HG03354 (cell line): ENCODE results near the gene SP6.

ENCODE experiments used
- ATAC-seq: cut with Tn5 transposase; IDR thresholded peaks from one replicate; pipeline ENCODE4 v1.9.1; 2021; ENCODE audit warnings: mild to moderate bottlenecking; ENCODE audit not compliant: unreplicated experiment, poor library complexity, severe bottlenecking

The SP6 gene

DNA sequence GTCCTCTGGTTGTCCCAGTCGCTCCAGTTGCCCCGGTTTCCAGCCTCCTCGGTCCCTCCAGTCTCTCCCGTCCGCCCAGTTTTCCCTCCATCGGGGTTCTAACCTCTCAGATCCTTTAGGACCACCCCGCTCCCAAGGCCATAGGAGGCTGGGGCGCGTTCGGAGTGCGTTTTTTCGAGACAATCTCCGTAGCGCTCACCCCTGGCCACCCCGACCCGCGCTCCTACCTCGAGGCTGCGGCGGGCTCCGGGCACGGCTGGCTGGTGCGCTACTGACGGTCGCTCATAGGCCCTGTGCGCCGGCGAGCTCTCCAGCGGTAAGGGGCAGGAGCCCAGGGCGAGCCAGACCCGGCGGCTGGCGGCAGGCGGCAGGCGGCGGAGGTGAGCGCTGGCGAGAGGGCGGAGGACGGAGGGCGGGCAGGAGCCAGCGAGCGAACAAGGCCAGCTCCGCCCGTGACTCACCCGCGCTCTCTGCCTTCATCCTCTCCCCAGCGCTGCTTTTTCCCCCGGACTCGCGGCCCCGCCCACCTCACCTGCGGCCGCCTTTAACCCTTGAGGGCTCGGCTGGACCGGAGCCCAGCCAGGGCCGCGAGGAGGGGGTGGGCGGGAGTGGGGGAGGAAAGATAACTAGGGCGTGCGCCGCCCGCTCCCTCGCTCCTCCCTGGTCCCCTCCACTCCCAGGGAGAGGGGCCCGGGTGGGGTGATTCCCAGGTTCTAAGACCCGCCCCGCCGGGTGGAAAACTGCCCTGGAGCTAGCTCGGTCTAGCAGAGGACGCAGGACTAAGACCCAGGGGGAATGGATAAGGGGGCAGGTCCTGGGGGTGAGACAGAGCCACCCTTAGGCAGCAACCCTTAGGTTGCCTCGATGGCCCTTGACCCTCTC lies at the start of gene SP6:
TSS of gene SP6 (minus strand) at position 472 of the 882 bp plus-strand sequence. CDS start 2,734 bp downstream, outside the sequence.
- no peak for ATAC-seq

DNA sequence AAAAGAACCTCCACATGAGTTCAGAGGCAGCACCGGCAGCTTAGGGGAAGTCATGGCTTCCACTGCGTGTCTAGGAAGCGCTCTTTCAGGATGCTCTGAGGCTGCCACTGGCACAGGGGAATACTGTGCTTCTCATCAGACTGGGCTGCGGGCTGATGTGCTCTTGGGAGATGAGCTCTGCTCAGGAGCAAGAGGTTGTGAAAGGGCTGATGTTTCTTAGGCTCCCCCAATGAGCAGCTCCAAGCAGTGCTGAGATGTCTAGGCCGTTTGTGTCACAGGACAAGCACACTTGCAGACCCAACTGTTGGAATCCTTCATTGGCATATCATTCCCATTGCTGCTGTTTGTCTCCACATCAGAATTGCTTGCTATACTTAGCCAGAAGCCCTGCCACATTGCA lies 48.7 kb upstream of the SP6 start:
- no peak for ATAC-seq

DNA sequence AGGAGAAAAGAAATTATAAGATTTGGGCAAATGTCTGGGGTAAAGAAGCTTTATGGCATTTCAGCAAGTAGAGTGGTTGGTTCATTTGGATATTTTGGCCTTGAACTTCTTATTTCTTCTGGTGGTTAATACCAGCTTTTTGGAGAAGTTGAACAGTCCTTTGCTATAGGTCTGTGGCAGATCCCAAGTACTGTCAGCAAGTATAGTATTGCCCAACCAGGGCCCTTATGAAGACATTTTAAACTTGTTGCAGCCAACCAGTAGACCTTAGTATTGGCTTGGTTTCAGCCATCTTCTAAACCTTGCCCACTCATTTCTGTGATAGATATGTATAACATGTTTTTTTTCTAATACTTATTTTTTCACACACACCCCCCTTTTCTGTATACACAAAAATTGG lies 47.3 kb upstream of the SP6 start:
- ATAC-seq: no peak

DNA sequence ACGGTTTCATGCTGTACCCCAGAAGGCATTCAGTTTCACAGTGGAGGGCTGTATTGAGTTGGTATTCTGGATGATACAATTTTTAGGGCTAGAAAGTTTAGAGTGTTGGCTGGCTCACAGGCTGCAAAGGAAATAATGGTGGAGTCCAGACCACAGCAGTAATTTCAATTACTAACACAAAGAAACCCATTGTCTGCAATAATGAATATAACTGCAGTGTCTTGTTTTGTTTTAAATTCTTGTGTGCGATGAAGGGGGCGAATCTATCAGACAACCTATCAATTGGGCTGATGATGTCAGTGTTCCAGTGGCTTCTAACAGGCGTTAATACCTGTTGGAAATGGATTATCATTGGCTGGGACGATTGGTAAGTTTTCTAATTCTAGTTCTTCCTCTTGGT lies 46.6 kb upstream of the SP6 start:
- ATAC-seq: no peak

DNA sequence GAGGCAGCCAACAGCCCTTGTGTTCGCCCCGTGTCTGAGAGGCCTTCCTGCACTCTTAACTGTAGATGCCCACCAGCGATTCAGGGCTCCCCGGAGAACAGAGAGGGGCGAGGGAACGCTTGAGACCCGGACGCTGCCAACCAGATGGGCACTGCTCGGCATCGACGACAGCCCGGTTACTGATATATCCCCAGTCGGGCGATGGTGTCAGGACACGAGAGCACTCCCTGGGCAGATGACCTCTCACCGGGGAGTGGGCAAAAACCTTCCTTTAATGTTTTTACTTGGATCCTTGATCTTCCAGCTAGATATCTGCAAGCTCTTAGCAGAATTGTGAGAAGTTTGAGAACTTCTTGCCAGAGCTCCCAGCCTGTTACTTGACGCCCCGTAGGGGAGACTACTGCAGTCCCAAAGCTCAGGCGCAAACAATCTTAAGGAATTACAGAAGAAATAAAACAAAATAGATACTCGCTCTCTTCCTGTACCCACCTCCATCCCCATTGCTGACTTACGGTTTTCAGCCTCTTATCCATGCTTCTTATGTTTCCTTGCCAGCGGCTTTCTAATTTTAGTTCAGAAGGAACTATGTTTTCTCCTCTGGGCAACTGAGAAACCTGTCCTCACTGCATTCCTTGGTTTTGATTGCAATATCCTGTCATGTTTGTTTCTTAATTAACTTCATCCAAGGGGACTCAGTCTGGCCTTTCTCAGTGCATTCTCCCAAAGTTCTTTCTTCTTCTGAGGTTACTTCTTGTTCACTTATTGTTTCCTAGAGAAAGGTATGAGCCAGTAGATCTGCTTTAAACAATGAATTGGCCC lies 45.9 kb upstream of the SP6 start:
- ATAC-seq: no peak

DNA sequence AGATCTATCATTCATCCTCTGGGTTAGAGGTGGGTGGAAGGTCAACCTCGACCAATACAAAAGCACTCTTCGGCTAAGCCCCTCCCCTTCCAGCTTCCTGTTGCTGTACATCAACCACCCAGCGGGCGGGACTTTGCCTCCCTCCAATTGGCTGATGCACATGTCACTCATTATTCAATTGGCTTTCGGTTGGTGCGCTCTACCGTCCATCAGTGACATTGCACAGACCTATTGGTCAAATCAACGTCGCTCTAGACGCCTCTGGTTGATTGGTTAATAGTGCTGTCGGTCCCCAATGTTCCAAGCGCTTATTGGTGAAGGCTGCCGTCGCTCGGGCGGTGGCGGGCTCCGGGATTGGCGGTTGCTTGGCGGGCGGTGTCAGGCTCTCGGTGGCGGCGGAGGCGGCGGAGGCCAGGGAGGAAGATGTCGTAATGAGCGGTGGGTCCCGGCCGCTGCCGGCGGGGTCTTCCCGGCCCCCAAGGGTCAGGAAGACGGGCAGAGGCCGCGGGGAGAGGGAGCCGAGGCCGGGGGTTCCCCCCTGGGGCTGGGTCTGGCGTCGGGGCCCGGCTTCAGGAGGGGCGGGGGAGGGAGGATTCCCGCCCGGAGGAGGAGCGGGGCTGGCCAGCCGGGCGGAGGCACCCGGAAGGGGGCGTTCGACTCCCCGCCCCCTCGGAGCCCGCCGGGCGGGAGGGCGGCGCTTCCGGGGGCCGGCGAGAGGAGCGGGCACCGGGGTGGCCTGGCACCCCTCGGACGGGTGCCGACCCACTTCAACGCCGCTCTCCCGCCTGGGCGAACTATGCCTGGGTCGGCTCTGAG lies 45.1 kb upstream of the SP6 start, which contains the start of gene SP2:
TSS of gene SP2 (plus strand) at position 381 of the 816 bp plus-strand sequence. CDS start at position 432, 51 bp downstream.
- peak; percentile 90 for ATAC-seq

DNA sequence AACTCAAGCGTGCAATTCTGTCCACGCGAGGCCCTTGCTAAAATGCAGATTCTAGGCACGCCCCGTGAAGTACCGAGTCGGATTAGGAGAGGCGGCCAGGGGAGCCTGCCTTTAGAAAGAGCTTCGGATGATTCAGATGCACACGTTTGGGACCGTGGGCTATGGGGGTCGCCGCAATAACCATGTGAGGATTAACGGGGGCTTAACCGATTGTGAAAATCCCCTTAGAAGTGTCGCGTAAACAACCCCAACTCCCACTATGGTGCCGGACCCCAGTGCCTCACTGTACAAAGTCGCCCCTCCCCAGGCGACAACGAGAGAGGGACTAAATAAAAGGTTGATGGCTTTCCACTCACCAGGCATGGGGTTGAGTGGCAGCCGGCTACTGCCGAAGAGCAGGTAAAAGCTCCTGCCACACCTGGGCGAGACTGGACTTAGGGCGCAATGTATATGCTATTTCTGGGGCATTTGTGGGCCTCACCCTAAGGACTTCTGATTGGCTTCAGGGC lies 44.4 kb upstream of the SP6 start:
- ATAC-seq: no peak

DNA sequence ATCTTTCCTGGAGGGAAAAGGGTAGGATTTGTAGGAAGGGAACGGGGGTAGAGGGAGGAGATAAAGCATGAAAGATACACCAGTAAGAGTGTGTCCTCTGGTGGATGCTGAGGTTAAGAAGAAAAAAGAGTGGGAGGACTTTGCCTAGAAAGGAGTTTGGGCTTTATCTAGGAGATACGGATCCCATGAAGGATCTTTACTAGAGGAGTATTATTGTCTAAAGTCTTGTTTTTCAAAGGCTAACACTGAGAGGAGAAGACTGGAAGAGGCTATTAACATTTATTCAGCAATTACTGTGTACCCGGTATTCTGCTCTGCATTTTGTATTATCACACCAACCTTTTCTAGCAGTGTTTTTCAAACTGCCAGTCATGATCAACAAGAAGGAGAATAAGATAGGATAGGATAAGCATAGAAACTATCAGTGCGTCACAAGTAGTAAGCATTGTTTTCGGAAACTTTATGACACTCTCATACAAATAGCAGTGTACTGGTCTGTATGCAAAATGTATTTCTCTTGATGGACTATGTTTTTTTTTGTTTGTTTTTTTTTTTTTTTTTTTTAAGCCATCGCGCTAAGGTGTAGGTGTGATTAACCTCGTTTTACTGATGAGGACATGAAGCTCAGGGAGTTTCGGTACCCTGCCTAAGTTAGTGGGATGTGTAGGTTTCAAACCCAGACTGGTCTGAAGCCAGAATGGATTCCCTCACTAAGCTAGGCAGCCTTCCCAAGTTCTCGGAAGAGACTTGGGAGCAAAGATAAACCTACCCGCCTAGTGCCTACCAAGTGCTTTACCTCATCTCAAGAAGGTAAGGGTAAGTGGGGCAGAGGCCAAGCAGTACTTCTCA lies 43.8 kb upstream of the SP6 start:
- no peak for ATAC-seq

DNA sequence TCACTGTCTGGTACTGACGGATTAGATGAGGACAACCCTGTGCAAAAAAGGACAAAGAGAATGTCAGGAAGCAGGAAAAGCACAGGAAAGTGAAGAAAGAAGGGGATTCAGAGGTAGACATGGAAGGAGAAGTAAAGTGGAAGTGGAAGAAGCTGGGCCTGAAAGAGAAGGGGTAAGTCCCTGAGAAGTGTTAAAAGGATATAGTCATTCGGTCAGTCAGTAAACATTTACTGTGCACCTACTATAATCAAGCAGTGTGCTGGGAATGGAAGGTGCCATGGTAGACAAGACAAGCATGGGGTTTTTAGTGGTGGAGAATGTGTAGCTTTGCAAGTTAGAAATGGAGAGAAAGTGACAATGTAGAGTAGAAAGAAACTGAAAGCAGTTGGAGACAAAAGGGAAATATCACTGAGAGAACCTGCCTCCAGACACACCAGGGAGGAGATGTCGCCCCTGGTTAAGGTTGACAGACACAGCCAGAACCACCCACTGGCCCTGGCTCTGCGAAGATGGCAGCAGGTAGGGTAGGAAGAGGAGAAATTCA lies 40.7 kb upstream of the SP6 start:
- ATAC-seq: no peak

DNA sequence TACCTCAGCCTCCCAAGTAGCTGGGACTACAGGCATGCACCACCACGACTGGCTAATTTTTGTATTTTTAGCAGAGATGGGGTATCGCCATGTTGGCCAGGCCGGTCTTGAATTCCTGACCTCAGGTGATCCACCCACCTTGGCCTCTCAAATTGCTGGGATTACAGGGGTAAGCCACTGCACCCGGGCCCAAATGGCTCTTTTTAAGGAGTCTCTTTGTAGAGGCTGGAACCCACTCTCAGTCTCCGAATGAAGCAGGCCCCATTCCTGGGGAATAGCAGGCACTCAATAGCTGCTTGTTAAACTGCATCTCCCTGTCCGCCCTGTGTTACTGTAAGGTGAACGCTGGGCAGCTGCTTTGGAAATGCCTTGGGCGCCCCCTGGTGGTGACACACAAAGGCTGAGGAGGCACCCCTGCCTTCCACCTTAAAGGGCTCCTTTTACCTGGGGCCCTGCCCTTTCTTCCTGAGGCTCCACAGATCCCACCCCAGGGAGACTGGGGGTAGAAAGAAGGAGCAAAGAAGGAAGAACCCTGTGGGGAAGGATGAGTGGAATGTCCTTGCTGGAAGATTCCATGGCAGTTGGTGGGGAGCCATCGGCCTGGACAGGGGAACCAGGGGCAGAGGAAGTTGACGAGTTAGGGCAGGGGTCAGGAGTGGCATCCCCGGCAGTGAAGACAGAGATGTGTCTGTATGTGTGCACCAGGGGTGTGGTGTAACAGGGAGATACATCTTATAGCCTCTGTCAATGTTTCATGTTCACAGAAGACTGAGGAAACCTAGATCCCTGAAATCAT lies 39.0 kb upstream of the SP6 start:
- no peak for ATAC-seq

DNA sequence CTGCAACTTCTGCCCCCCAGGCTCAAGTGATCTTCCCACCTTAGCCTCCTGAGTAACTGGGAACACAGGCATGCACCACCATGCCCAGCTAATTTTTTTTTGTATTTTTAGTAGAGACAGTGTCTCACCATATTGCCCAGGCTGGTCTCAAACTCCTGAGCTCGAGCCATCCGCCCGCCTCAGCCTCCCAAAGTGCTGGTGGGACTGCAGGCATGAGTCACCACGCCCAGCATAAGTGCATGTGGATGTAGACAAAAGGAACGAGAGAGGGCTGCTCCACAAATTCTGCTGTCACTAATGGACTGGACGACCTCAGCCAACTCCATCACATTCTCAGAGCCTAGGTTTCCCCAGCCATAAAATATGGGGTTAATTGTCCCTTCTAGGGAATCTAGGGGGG lies 37.3 kb upstream of the SP6 start:
- no peak for ATAC-seq

DNA sequence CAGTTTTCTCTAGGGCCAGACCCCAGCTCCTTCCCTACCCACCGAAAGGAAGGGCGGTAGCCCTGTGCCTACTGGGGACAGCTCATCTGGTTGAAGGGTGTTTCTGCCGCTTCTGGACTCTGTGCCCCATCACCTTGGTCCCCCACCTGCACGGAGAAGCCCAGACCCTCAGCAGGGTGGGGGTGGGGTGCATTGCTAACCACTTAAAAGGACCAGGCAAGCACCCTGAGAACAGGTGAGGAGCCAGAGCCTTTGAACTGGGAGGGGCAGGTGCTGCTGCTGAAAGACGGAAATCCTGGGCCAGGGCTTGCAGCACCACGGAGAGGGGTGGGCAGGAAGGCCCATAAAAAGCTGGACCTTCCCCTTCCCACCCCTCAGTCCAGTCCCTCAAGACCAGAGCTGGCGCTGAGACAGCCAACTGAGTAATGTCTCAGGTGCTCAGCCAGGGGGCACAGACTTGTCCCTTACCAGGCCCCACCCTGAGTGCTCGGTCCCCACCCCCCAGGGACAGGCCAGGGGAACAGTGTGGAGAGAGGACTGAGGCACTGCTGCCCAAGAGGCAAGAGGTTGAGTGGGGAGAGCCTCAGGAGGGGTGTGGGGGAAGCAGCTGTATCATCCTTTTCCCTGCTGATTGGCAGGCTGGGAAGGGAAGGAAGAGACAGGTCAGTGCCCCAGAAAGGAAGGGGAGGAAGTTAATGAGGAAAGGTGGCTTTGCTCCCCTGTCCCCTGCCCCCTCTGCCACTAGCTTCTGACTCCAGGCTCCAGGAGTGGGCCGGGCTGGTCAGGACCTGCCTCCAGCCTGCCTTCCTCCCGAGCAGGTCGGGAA lies 34.2 kb upstream of the SP6 start:
- ATAC-seq: no peak

DNA sequence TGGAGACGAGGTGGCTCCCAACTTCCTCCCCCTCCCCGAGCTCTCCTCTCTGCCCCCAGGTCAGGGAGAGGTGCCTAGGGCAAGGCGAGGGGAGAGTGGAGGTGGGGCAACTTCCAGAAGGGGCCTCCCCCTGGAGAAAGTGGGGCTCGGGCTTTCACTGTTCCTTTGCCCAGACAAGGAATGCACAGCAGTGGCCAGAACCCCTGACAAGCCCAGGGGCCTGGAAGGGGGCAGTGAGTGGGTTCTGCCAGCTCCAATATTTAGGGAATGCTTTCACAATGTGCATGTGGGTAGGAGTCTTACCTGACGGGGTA lies 33.4 kb upstream of the SP6 start:
- ATAC-seq: no peak

DNA sequence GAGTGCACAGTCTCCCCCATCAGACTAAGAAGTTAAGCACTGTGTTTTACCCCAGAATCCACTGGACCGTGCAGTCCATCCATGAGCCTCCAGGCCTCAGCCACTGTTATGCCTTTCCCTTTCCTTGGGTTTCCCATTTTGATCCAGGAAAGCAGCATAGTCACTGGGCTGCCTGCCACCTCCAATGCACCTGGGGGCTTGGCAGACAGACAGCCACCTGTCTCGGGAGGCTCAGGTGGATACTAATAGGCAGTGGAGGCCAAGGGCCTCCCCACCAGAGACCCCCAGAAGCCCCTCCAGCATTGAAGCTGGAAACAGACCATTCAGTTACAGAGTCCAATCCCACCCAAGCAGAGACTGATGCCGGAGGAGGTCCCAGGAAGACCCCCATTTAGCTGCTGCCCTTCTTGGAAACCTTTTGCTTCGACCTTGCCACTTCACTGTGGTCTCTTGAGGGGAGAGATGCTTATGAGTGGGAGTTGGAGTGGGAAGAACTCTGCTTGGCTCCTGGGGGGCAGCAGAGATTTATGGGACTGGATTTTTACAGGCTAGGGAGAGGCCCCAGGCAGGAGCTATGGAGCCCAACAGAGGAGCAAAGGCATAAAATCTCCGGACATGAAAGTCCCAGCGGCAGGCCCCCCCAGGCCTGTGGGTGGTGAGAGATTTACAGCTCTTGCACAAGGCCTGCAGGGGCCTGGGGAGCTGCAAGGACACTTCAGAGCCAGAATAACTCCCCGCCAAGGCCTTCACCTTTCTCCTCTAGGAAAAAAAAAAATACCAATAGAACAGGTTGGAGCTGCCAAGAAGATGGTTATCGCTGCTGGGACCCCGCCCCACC lies 32.8 kb upstream of the SP6 start:
- no peak for ATAC-seq

DNA sequence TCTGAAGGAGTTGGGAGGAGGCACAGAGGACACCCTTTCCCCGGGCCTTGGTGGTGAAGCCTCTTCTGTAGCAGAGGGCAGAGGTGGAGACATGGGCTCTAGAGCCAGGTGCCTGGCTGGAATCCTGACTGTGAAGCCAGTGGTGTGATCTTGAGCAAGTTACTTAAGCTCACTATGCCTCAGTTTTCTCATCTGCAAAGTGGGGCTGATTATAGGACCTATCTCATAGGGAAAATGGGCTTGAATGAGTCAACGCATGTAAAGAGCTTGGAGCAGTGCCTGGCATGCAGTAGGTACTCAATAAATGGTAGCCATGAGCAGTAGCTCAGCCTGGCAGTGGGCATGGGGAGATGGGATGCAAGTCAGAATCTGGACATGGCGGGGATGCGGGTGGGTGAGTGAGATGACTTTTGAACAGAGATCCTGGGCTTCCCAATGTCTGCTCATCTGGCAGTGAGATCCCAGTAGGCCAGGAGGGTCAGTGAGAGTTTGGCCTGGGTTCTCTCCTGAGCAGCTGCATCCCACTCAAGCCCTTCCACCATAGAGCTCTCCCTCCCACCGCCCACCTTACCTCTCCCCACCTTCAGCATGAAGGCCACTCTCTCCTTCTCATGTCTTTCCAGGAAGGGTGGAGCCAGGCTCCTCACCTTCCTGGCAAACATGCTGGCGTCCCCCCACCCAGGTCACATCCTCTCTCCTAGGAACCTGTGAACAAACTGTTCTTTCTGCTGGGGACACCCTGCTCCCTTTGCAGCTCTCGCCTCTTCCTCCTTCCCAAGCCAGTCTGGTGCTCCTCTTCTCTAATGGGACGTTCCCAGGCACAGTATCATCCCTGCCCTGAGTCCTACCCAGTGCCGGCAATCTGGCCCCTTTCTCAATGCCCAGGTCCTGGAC lies 32.0 kb upstream of the SP6 start:
- ATAC-seq: no peak
